ENCODE measurements around the gene TATDN2.

The TATDN2 gene

GRCh38 chr3:10238345-10239183 lies 9.7 kb upstream of the TATDN2 start:
- TF ChIP-seq, protein P1, sequence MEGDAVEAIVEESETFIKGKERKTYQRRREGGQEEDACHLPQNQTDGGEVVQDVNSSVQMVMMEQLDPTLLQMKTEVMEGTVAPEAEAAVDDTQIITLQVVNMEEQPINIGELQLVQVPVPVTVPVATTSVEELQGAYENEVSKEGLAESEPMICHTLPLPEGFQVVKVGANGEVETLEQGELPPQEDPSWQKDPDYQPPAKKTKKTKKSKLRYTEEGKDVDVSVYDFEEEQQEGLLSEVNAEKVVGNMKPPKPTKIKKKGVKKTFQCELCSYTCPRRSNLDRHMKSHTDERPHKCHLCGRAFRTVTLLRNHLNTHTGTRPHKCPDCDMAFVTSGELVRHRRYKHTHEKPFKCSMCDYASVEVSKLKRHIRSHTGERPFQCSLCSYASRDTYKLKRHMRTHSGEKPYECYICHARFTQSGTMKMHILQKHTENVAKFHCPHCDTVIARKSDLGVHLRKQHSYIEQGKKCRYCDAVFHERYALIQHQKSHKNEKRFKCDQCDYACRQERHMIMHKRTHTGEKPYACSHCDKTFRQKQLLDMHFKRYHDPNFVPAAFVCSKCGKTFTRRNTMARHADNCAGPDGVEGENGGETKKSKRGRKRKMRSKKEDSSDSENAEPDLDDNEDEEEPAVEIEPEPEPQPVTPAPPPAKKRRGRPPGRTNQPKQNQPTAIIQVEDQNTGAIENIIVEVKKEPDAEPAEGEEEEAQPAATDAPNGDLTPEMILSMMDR (IDR thresholded peaks at IDR 0.05; ENCODE audit: low read depth, low read length): no peak

GRCh38 chr3:10240799-10241198 lies 7.5 kb upstream of the TATDN2 start:
- TF ChIP-seq, protein P1 (IDR thresholded peaks at IDR 0.05; ENCODE audit: low read depth, low read length): no peak
- no peak overlapping the region for H3K4me3 ChIP-seq (ENCODE audit: low read depth, low read length)

More at GRCh38 chr3:10238345-10239183, 9.7 kb upstream of the TATDN2 start:
- no peak overlapping the region for H3K4me3 ChIP-seq (ENCODE audit: low read depth, low read length)

DNA sequence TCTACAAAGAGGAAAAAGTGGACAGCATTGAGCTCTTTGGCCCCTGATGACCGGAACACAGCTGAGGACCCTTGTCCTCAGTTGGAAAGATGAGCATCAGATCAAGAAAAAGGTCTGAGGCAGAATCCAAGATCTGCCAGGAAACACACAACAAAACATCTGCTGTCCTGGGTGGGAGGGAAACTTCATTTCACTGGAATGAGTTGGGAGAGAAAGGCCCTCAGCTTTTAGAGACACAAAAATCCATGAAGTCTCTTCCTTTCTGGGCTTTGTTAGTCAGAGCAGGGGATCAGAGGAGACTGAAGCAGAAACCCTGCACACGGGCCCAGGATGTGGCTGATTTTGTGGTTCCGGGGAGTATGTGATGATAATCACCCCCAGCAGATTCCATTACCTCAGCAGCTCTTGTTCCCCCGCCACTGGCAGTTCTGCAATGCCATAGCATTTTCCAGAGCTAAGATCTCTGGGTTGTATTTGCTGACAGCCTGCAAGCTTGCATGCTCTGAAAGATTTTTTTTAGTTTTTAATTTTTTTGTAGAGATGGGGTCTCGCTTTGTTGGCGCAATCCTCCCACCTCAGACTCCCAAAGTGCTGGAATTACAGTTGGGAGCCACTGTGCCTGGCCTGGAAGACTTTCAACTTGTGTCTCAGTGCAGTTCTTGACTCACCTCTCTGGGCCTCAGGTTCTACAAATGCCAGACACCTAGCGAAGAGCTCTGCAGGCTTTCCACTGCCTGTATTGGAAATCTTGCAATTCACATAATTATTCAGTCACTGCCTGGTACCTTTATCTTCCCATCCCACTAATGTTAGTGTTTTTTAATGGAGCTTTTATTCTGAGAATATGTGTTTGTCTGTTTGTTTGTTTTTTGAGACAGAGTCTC lies 5.8 kb upstream of the TATDN2 start:
- TF ChIP-seq, protein P1 (IDR thresholded peaks at IDR 0.05; ENCODE audit: low read depth, low read length): no peak
- no peak overlapping the region for H3K4me3 ChIP-seq (ENCODE audit: low read depth, low read length)

- no peak overlapping the region for H3K4me3 ChIP-seq (ENCODE audit: low read depth, low read length)
- TF ChIP-seq, protein P1 (IDR thresholded peaks at IDR 0.05; ENCODE audit: low read depth, low read length): no peak
Observed at GRCh38 chr3:10244009-10244408, 4.2 kb upstream of the TATDN2 start.

DNA sequence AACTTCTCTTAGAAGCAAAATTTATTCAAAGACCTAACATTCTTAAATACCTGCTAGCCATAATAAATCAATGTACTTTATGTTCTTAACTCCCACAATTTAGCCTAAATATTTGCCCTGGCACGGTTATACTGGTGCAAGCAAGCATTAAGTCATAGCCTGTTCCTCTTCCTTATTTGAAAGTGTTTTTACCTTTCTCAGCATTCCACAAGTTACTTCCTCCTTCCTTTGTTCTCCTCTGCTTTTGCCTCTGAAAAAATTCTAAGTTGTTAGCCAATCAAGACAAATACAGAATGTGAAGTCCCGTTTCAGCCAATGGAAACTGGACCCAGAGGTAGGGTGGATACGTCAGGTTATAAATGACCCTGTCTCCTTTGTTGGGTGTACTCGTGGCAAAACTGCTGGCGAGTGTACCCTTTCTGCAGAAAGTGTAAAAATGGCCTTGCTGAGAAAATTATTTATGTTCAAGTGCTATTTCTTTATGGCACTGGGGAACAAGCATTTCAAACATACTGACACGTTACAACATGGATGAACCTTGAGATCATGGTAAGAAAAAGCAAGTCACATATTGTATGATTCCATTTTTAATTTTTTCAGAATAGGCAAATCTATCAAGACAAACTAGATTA lies 3.1 kb upstream of the TATDN2 start:
- no peak overlapping the region for H3K4me3 ChIP-seq (ENCODE audit: low read depth, low read length)
- TF ChIP-seq, protein P1 (IDR thresholded peaks at IDR 0.05; ENCODE audit: low read depth, low read length): no peak

DNA sequence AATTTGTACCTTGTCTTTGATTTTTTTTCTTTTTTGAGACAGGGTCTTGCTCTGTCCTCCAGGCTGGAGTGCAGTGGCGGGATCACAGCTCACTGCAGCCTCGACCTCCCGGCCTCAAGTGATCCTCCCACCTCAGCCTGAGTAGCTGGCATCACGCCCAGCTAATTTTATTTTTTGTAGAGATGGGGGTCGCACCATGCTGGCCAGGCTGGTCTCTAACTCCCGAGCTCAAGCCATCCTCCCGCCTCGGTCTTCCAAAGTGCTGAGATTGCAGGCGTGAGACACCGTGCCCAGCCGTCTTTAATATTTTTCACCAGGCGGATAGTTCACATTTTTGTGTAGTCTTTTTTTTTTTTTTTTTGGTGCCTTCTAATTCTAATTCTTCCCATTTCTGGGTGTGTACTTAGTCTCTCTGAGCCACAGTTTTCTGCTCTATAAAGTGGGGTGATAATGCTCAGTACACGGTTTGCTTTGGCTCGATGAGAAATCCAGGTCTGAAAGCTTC lies 528 bp upstream of the TATDN2 start:
- H3K4me3 ChIP-seq (ENCODE audit: low read depth, low read length): peak overlapping the region; percentile 85
- TF ChIP-seq, protein P1 (IDR thresholded peaks at IDR 0.05; ENCODE audit: low read depth, low read length): no peak

Measured in WI38 (cell line).